Neural cell (in vitro differentiated cells): ENCODE measurements around the gene VAMP1. TPM values are rescaled to one million over a fixed set of nuclear protein-coding genes. Genes with fewer than 3 reads are reported as not detected.

Experiments
- H2AFZ ChIP-seq: fragments of 200-600, 300-800 bp; sonication (generic), shearing (Covaris generic); 2 replicates; pipeline ENCODE4 v1.6.0; 2014; ENCODE audit warnings: low read depth, mild to moderate bottlenecking, antibody characterized with exemption, low read length, moderate library complexity
- H3F3A ChIP-seq: fragments of 200-600 bp; shearing (Covaris generic); 2 replicates; pipeline ENCODE4 v1.6.1; 2016; ENCODE audit warnings: mild to moderate bottlenecking, moderate library complexity, mixed read lengths, antibody characterized with exemption, low read length; ENCODE audit not compliant: insufficient read depth, poor library complexity, severe bottlenecking
- H3K27ac ChIP-seq: fragments of 200-600, 300-800 bp; sonication (generic), shearing (Covaris generic); 2 replicates; pipeline ENCODE4 v1.5.1; 2014; ENCODE audit warnings: mild to moderate bottlenecking, low read length, moderate library complexity
- H3K27me3 ChIP-seq: fragments of 300-800, 200-600 bp; sonication (generic), shearing (Covaris generic); 2 replicates; pipeline ENCODE4 v1.6.0; 2014; ENCODE audit warnings: mild to moderate bottlenecking, low read depth, low read length, moderate library complexity; ENCODE audit not compliant: insufficient read depth
- H3K36me3 ChIP-seq: fragments of 300-800, 200-600 bp; sonication (generic), shearing (Covaris generic); 2 replicates; pipeline ENCODE4 v1.5.1; 2014; ENCODE audit warnings: mild to moderate bottlenecking, antibody characterized with exemption, low read length, moderate library complexity; ENCODE audit not compliant: insufficient read depth
- H3K4me2 ChIP-seq: fragments of 300-800, 200-600 bp; sonication (generic), shearing (Covaris generic); 2 replicates; pipeline ENCODE4 v1.6.0; 2014; ENCODE audit warnings: mild to moderate bottlenecking, low read length
- H3K4me3 ChIP-seq: fragments of 300-800, 200-600 bp; sonication (generic), shearing (Covaris generic); 2 replicates; pipeline ENCODE4 v1.5.1; 2014; ENCODE audit warnings: mild to moderate bottlenecking, low read length, moderate library complexity
- H3K79me2 ChIP-seq: fragments of 200-600 bp; shearing (Covaris generic); replicated peaks from 2 replicates; pipeline ENCODE4 v1.6.0; 2014; ENCODE audit warnings: mild to moderate bottlenecking, low read length, moderate library complexity; ENCODE audit not compliant: insufficient read depth
- H3K9ac ChIP-seq: fragments of 300-800, 200-600 bp; sonication (generic), shearing (Covaris generic); 2 replicates; pipeline ENCODE4 v1.6.1; 2016; ENCODE audit warnings: mild to moderate bottlenecking, low read length, mixed read lengths
- H3K9me2 ChIP-seq: fragments of 200-600 bp; shearing (Covaris generic); 2 replicates; pipeline ENCODE4 v1.6.1; 2016; ENCODE audit warnings: mild to moderate bottlenecking, low read length, mixed read lengths; ENCODE audit not compliant: insufficient read depth
- H3K9me3 ChIP-seq: fragments of 200-600, 300-800 bp; sonication (generic), shearing (Covaris generic); 2 replicates; pipeline ENCODE4 v1.6.1; 2016; ENCODE audit warnings: mild to moderate bottlenecking, mixed run types, low read length, moderate library complexity, mixed read lengths
- H4K20me1 ChIP-seq: fragments of 200-600 bp; shearing (Covaris generic); 2 replicates; pipeline ENCODE4 v1.6.1; 2016; ENCODE audit warnings: mild to moderate bottlenecking, mixed run types; ENCODE audit not compliant: insufficient read depth
- CTCF ChIP-seq: fragments of 450-650 bp; IDR thresholded peaks from 2 replicates; pipeline ENCODE4 v1.5.1; 2014; ENCODE audit warnings: antibody characterized with exemption, mild to moderate bottlenecking, moderate library complexity; ENCODE audit not compliant: poor library complexity, severe bottlenecking
- EP300 ChIP-seq: fragments of 450-650 bp; conservative IDR thresholded peaks from 2 replicates; pipeline ENCODE4 v1.6.1; 2014; ENCODE audit warnings: antibody characterized with exemption, mild to moderate bottlenecking, moderate library complexity; ENCODE audit not compliant: poor library complexity, severe bottlenecking
- EZH2 ChIP-seq: fragments of 200-600, 300-800 bp; shearing (Covaris generic), sonication (generic); IDR thresholded peaks from 2 replicates; pipeline ENCODE4 v1.6.1; 2014; ENCODE audit warnings: antibody characterized with exemption, low read length, borderline replicate concordance, mild to moderate bottlenecking; ENCODE audit not compliant: insufficient read depth, poor library complexity, severe bottlenecking
- MXI1 ChIP-seq: fragments of 450-650 bp; conservative IDR thresholded peaks from 2 replicates; pipeline ENCODE4 v1.6.1; 2014; ENCODE audit warnings: antibody characterized with exemption, mild to moderate bottlenecking; ENCODE audit not compliant: poor library complexity, severe bottlenecking
- POLR2AphosphoS5 ChIP-seq: IDR thresholded peaks from 2 replicates; pipeline ENCODE4 v1.6.1; 2012
- RAD21 ChIP-seq: fragments of 450-650 bp; conservative IDR thresholded peaks from 2 replicates; pipeline ENCODE4 v1.6.1; 2014; ENCODE audit warnings: antibody characterized with exemption, mild to moderate bottlenecking, moderate library complexity
- REST ChIP-seq: IDR thresholded peaks from 2 replicates; pipeline ENCODE4 v1.6.1; 2012; ENCODE audit warnings: borderline replicate concordance
- SMC3 ChIP-seq: fragments of 450-650 bp; conservative IDR thresholded peaks from 2 replicates; pipeline ENCODE4 v1.6.1; 2014; ENCODE audit warnings: antibody characterized with exemption, mild to moderate bottlenecking, moderate library complexity; ENCODE audit not compliant: poor library complexity
- TAF1 ChIP-seq: IDR thresholded peaks from 2 replicates; pipeline ENCODE4 v1.6.1; 2012; ENCODE audit warnings: low read depth
- polyA plus RNA-seq: library from polyadenylated mRNA; depleted of rRNA; stranded (reverse); fragments of >200 nt; gene quantifications from 2 replicates; pipeline ENCODE4 v1.2.3, GENCODE V29; 2014

VAMP1 gene
- polyA plus RNA-seq, 1 donor from 2014 or later, result 4.3 TPM

GRCh38 chr12:6442836-6443235 is 27.6 kb downstream of the VAMP1 start:
- no peak for TF ChIP-seq TAF1
- TF ChIP-seq SMC3, result no peak
- TF ChIP-seq REST, result no peak
- TF ChIP-seq EP300, result no peak
- Histone ChIP-seq H3K4me2 (no peak overlapping the region), H3K79me2 (no peaks in the 10 kb centered on the region), H3K27ac (no peak overlapping the region), H4K20me1 (no peaks in the 10 kb centered on the region), H3K4me3 (no peak overlapping the region), H3F3A (no peaks in the 10 kb centered on the region), H3K9ac (no peak overlapping the region), H3K9me2 (no peaks in the 10 kb centered on the region), H3K36me3 (no peaks in the 10 kb centered on the region), H2AFZ (no peak overlapping the region), H3K9me3 (no peaks in the 10 kb centered on the region), H3K27me3 (no peaks in the 10 kb centered on the region)

GRCh38 chr12:6440391-6440790 is 30.1 kb downstream of the VAMP1 start:
- TF ChIP-seq TAF1 (no peak), CTCF (no peak), RAD21 (no peak), EZH2 (no peak), MXI1 (no peak), EP300 (no peak), POLR2AphosphoS5 (no peak), REST (no peak), SMC3 (no peak)
- Histone ChIP-seq H3K27me3 (no peaks in the 10 kb centered on the region), H3F3A (no peaks in the 10 kb centered on the region)

More at GRCh38 chr12:6440391-6440790, 30.1 kb downstream of the VAMP1 start:
- Histone ChIP-seq H3K27ac (no peak overlapping the region), H3K36me3 (no peaks in the 10 kb centered on the region), H3K9me2 (no peaks in the 10 kb centered on the region), H3K79me2 (no peaks in the 10 kb centered on the region), H3K9ac (no peak overlapping the region), H3K9me3 (no peaks in the 10 kb centered on the region), H3K4me3 (no peak overlapping the region), H3K4me2 (no peak overlapping the region), H2AFZ (no peak overlapping the region), H4K20me1 (no peaks in the 10 kb centered on the region)
